Measurements from ENCODE around the gene WDR12. TPM values are rescaled to one million over a fixed set of nuclear protein-coding genes. Genes with fewer than 3 reads are reported as not detected.

The WDR12 gene
- total and polyA plus RNA-seq, 2 donors (not counting 3 experiments of a cell fraction or from before 2014, with no cell fraction given): 8.5 to 65.6 TPM

- H2AFZ ChIP-seq (ENCODE audit: low read depth, low read length): no peak overlapping the region
- H3K9me3 ChIP-seq (replicated peaks; ENCODE audit: control insufficient read depth, insufficient read depth, low read length): no peaks in the 10 kb centered on the region
- no peaks in the 10 kb centered on the region for H4K20me1 ChIP-seq (replicated peaks; ENCODE audit: control insufficient read depth, extremely low read depth, insufficient read depth, low read length)
- TF ChIP-seq JUN (IDR thresholded peaks at IDR 0.05; ENCODE audit: borderline replicate concordance, insufficient read depth, insufficient read length, low read depth) (no peak), POLR2A (IDR thresholded peaks at IDR 0.05; ENCODE audit: low read depth, low read length) (no peak), EZH2 (IDR thresholded peaks at IDR 0.05; ENCODE audit: borderline replicate concordance, low read depth, low read length, severe bottlenecking) (no peak), POLR2AphosphoS5 (IDR thresholded peaks at IDR 0.05; ENCODE audit: insufficient read depth, low read depth, low read length) (no peak), MAX (IDR thresholded peaks at IDR 0.05; ENCODE audit: insufficient read depth, insufficient read length) (no peak), MYC (IDR thresholded peaks at IDR 0.05; ENCODE audit: low read depth, low read length) (no peak), FOS (IDR thresholded peaks at IDR 0.05; ENCODE audit: borderline replicate concordance, insufficient read depth, low read length) (no peak), GATA2 (IDR thresholded peaks at IDR 0.05; ENCODE audit: insufficient read depth, insufficient read length, low read depth, low read length) (no peak)
- TF ChIP-seq, protein P1, sequence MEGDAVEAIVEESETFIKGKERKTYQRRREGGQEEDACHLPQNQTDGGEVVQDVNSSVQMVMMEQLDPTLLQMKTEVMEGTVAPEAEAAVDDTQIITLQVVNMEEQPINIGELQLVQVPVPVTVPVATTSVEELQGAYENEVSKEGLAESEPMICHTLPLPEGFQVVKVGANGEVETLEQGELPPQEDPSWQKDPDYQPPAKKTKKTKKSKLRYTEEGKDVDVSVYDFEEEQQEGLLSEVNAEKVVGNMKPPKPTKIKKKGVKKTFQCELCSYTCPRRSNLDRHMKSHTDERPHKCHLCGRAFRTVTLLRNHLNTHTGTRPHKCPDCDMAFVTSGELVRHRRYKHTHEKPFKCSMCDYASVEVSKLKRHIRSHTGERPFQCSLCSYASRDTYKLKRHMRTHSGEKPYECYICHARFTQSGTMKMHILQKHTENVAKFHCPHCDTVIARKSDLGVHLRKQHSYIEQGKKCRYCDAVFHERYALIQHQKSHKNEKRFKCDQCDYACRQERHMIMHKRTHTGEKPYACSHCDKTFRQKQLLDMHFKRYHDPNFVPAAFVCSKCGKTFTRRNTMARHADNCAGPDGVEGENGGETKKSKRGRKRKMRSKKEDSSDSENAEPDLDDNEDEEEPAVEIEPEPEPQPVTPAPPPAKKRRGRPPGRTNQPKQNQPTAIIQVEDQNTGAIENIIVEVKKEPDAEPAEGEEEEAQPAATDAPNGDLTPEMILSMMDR (IDR thresholded peaks at IDR 0.05; ENCODE audit: extremely low read depth in 1 of 2, insufficient read depth in 1 of 2, low read depth in 1 of 2, low read length in 2 of 2): no peak
- no peak for DNase-seq (ENCODE audit: low read depth, low spot score)
- H3K9ac ChIP-seq (replicated peaks; ENCODE audit: extremely low read depth, insufficient read depth, low read length): no peak overlapping the region
- dilution Hi-C loops (cut with MboI; ENCODE audit: extremely low pct_ligation_motif_present, low sequenced_read_pairs): no loop called here
- H3K4me3 ChIP-seq (replicated peaks in 1 of 3; ENCODE audit: insufficient read depth in 1 of 3, low read depth in 1 of 3, low read length in 3 of 3): no peak overlapping the region
- no peaks in the 10 kb centered on the region for H3K27me3 ChIP-seq (ENCODE audit: control insufficient read depth in 2 of 2, insufficient read depth in 2 of 2, low read length in 2 of 2)
- H3K79me2 ChIP-seq (ENCODE audit: control insufficient read depth, insufficient read depth, low read length): no peaks in the 10 kb centered on the region
- CTCF ChIA-PET: interaction anchor here (1.0 to 2.1 kb wide), 4 partner anchors 15 to 45 kb away, joined by 3 to 6 read pairs (median 4); no protein-coding TSS in a partner anchor
- no peaks in the 10 kb centered on the region for H3K4me1 ChIP-seq (ENCODE audit: control insufficient read depth, extremely low read depth, insufficient read depth, low read length)
- BruUV-seq (replicated peaks): no TSS peak
- no peaks in the 10 kb centered on the region for H3K9me1 ChIP-seq (replicated peaks; ENCODE audit: control insufficient read depth, extremely low read depth, insufficient read depth, low read length)
- no peak for FAIRE-seq
- no peaks in the 10 kb centered on the region for H3K36me3 ChIP-seq (ENCODE audit: control insufficient read depth in 2 of 2, extremely low read depth in 1 of 2, insufficient read depth in 2 of 2, low read length in 2 of 2)
- H3K27ac ChIP-seq (ENCODE audit: insufficient read depth, low read depth, low read length): no peak overlapping the region
- POLR2A ChIA-PET: no interaction called here
- intact Hi-C loops (cut with micrococcal nuclease): loop anchor here (10.0 kb wide), 2 partner anchors 186 to 536 kb away; no protein-coding TSS in a partner anchor
- H3K4me2 ChIP-seq (ENCODE audit: insufficient read depth, low read length): no peak overlapping the region
Measured at GRCh38 chr2:202918860-202919259, 7.4 kb upstream of the WDR12 start.

Measured in endothelial cell of umbilical vein (primary cell).